HFF-Myc (cell line): ENCODE data around the gene LRFN4.
A peak's percentile ranks its signal among the peaks of the same experiment; 100 is the strongest.

Experiments used
- DNase-seq: peaks from one replicate; pipeline ENCODE4 v3.0.0-alpha.2; 2011; ENCODE audit warnings: low read depth; ENCODE audit errors: extremely low read depth
- H3K4me3 ChIP-seq: replicated peaks from 2 replicates; pipeline ENCODE4 v1.5.1; 2011; ENCODE audit warnings: low read depth, mild to moderate bottlenecking, control low read depth, low read length
- TF ChIP-seq, protein P1 (sequence below): IDR thresholded peaks from 2 replicates; pipeline ENCODE4 v1.5.1; 2012; ENCODE audit warnings: mild to moderate bottlenecking, low read depth, low read length, control low read depth; ENCODE audit errors: missing control alignments

LRFN4 gene

GRCh38 chr11:66887526-66887925 lies 30.7 kb downstream of the LRFN4 start:
- no peak for DNase-seq
- TF ChIP-seq, protein P1, sequence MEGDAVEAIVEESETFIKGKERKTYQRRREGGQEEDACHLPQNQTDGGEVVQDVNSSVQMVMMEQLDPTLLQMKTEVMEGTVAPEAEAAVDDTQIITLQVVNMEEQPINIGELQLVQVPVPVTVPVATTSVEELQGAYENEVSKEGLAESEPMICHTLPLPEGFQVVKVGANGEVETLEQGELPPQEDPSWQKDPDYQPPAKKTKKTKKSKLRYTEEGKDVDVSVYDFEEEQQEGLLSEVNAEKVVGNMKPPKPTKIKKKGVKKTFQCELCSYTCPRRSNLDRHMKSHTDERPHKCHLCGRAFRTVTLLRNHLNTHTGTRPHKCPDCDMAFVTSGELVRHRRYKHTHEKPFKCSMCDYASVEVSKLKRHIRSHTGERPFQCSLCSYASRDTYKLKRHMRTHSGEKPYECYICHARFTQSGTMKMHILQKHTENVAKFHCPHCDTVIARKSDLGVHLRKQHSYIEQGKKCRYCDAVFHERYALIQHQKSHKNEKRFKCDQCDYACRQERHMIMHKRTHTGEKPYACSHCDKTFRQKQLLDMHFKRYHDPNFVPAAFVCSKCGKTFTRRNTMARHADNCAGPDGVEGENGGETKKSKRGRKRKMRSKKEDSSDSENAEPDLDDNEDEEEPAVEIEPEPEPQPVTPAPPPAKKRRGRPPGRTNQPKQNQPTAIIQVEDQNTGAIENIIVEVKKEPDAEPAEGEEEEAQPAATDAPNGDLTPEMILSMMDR, result no peak
- no peak overlapping the region for H3K4me3 ChIP-seq

DNA sequence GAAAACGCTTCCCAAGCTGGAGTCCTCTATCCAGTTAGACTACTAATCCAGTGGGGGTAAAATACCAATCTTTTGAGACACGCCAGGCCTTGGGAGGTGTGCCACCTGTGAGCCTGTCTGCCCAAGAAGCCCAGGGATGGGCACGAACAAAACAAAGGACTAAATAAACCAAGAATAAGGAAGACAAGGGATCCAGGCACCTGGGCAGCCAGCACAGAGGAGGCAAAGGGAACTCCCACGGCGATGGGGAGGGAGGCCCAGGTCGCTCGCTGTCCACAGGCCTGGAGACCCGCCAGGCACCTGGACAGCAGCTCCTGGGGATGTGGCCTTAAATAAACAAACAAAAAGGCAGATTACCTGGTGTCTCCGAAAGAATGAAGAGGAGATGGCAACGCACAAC lies 31.4 kb downstream of the LRFN4 start:
- no peak for DNase-seq
- TF ChIP-seq, protein P1, result no peak
- no peak overlapping the region for H3K4me3 ChIP-seq

DNA sequence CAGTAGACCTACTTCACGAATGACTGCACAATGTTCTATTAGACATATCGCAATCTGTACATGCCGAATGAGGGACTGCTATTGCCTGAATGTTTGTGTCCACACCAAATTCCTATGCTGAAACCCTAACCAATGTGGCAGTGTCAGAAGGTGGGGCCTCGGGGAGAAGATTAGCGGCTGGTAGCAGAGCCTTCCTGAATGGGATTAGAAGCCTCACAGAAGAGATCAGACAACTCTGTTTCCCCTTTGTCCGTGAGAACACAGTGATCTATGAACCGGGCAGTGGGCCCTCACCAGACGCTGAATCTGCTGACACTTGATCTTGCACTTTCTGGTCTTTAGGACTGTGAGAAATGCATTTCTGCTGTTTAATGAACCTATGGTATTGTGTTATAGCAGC lies 33.1 kb downstream of the LRFN4 start:
- TF ChIP-seq, protein P1, result no peak
- no peak for DNase-seq
- no peak overlapping the region for H3K4me3 ChIP-seq

- DNase-seq, result peak; percentile 93
- TF ChIP-seq, protein P1, result no peak
- H3K4me3 ChIP-seq, result no peak overlapping the region
These were observed 35.2 kb downstream of the LRFN4 start for GRCh38 chr11:66891851-66892660.

DNA sequence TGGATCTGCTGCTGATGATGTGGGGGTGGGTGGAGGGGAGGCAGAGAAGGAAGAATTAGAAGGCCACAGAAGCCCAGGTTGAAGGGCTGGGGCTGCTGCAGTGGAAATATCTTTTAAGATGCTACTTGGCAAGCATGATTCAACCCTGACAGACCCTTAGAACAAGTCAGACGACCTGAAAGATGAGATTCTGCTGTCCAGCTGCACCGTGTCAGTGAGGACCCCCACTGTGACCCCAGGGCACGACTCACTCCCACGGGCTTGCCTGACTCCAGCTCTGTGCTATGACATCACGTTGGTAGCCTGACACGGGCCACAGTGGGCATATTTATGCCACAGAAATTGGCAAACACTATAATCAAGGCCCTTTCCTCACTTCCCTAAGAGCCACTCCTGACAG lies 36.0 kb downstream of the LRFN4 start:
- DNase-seq, result no peak
- H3K4me3 ChIP-seq, result no peak overlapping the region
- TF ChIP-seq, protein P1, result no peak

DNA sequence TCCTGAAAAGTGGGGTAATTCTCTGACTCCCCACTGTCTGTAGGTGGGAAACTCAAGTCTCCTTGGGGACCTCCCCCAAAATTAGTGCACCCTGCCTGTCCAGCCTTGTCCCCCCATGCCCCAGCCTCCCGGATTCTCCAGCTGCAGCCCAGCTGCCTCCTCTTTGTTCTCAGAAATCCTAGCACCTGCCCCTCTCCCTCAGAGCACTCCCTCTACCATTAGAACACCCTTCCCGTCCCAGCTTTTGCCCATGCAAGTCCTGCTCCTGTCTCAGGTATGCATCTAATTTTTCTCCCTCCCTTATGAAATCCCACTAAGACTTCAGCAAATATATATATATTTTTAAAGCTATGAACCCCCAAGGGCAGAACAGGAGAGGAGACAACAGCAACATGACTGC lies 37.3 kb downstream of the LRFN4 start:
- TF ChIP-seq, protein P1, result no peak
- H3K4me3 ChIP-seq, result no peak overlapping the region
- no peak for DNase-seq
